ENCODE data around the gene C22orf39.

The C22orf39 gene

DNA sequence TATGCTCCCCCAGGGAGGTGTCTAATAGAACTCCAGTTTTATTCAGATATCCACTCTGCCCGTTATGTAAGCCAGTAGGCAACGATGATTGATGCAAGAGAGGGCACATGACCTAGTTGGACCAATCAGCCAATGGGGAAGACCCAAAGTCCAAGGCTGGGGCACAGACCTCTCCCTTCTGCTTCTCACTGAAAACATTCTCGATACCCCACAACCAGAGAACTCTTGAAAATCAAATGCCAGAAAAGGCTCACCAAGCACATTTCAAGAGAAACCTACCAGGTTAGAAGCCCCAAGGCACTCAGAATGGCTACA, 23.4 kb downstream of the C22orf39 start:
- DNase-seq, result no peak

DNA sequence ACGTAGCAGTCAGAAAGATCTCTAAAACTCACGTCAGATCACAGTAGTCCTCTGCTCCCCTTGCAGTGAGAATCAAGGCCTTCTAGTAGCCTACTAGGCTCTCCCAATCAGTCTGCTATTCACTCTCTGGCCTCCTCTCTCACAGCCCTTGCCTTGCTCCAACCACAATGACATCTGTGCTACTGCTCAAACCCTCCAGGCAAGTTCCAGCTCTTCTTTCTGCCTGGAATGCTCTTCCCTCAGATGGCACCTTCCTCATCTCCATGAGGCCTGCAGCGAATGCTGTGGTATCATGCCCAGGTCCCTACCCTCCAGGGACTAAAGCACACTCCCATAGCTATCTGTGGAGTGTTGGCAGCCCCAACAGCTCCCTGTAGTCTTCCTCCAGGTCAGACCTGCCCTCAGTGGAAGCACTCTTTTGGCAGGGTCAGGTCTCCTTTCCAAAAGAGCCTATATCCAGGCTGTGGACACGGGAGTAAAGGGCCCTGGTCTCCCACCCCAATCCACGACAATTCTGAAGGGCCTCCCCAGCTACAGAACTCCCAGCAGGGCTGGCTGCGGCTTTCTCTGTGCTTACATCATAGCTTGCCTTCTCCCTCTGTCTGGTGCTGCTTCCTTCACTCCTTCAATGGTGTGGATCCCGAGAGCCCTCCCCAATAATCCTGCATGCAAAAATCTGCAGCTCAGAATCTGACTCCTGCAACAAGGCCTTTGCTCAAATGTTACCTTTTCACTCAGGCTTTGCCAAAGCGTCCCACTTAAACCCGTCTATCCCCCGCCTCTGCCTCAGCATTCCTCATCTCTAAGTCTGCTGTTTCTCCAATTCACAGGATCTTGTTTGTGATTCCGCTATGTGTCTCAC, 24.8 kb downstream of the C22orf39 start:
- no peak for DNase-seq

DNA sequence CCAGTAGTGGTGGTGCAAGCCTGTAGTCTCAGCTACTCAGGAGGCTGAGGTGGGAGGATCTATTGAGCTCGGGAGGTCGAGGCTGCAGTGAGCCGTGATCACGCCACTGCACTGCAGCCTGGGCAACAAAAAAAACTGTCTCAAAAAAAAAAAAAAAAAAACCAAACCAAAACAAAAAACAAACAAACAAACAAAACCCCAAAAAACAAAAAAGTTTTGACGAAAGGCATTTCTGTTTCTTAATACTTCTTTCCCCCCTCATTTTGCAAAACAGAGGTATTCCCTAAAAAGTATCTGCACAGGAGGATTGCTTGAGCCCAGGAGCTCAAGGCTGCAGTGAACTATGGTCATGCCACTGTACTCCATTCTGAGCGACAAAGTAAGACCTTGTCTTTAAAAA, 27.2 kb downstream of the C22orf39 start:
- no peak for DNase-seq

DNA sequence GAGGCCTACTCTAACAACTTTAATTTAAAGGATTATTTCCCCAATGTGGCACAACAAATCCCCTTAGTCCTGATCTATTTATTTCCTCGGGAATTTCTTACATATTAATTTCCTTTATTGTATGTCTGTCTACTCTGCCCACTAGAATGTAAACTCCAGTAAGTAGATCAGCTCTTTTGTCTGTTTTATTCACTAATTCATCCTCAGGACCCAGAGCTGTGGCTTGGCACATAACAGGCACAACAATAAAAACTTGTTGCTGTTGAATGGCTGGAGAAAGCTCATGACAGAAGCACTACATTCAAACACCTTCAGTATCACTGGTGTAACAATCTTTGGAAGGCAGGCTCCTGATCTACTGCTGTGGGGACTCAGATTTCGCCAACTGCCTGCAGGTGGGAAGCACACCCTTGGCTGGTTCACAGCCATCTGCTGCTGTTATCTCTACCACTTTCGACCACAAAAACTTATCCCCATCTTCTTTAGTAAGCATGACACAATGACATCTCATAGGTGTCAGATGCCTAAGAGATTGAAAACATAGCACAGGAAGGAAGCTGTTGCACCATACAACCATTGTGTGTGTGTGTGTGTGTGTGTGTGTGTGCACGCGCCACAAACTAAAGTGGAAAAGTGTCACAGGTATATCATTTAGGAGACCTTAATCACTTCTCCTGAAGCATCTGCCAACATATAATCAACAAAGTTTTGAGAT, 27.9 kb downstream of the C22orf39 start:
- DNase-seq, result no peak

DNA sequence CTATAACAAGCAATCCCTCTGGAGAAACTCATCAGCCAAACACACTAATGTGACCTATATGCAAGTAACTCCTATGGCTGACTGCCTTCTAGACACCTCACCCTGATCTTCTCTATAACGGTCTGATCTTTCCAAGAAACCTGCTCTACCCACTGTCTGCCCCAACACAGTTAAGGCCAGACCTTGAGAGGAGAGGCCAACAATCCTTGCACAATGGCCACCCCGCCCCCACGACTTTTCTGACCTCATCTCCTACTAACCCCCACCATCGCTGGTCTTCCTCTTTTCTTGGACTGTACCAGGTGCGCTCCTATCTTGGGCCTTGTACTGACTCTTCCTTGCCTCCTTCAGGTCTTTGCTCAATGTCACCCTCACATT, 28.4 kb downstream of the C22orf39 start:
- DNase-seq, result no peak

GRCh38 chr22:19412923-19413322, 34.6 kb downstream of the C22orf39 start:
- no peak for DNase-seq

DNA sequence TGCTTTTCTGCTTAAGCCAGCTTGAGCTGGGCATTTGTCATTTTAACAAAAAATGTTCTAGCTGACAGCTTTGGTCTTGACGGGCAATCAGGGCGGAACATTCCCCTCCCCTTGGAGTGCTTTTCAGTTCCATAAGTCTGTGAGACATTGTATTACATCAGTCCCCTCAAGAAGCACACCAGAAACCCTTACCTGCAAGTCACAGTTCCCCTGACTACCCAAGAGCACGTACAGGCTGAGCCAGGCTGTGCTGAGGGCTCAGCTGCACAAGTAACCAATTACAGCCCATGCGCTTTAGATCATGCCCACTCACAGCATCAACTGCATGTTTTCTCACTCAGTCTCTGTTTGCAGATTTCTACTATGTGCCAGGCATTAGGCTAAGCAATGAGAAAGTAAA, 35.0 kb downstream of the C22orf39 start:
- DNase-seq, result no peak

- DNase-seq, result no peak
These were observed 35.8 kb downstream of the C22orf39 start for GRCh38 chr22:19411690-19412045.

- no peak for DNase-seq
These were observed 36.4 kb downstream of the C22orf39 start for GRCh38 chr22:19410941-19411689.

GRCh38 chr22:19407649-19408606, 39.6 kb downstream of the C22orf39 start:
- DNase-seq, result peak; percentile 7

- DNase-seq, result no peak
These were observed 40.7 kb downstream of the C22orf39 start for GRCh38 chr22:19406846-19407245.

- DNase-seq, result no peak
These were observed 41.2 kb downstream of the C22orf39 start for GRCh38 chr22:19406281-19406811.

- no peak for DNase-seq
These were observed 41.9 kb downstream of the C22orf39 start for GRCh38 chr22:19405652-19406051.

- no peak for DNase-seq
These were observed 42.4 kb downstream of the C22orf39 start for GRCh38 chr22:19405133-19405532.

DNA sequence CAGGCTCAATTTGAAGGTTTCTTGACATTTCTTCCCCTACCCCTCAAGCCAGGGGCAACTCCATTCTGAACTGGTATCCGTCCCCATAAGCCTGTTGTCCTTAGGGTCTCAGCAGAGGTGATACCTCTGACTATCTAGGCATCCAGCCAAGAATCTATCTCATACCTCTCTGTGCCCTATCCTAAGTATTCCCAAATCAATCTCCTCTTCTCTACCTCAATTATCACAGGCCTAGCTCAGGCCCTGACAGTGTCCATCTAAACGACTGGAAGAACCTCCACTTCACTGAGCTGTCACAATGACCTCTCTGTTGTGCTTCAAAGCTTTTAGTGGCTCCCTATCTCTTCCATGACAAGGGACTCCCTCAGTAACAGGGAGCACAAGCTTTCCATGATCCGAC, 42.8 kb downstream of the C22orf39 start:
- no peak for DNase-seq

DNA sequence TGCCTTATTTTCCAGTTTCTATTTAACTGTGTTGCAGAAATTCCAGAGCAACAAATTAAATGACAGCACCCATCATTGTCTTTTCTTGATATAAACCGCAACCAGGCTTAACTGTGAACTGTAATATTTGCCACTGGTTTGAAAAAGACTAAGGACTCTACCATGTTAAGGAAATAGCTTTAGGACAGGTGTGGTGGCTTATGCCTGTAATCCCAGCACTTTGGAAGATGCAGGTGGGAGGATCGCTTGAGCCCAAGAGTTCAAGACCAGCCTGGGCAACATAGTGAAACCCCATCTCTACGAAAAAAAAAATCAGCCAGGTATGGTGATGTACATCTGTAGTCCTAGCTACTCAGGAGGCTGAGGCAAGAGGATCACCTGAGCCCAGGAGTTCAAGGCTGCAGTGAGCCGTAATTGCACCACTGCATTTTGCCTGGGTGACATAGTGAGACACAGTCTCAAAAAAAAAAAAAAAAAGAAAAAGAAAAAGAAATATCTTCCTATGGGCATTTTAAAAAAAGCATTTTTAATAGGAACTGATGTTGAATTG, 44.8 kb downstream of the C22orf39 start:
- DNase-seq, result no peak

- no peak for DNase-seq
These were observed 46.0 kb downstream of the C22orf39 start for GRCh38 chr22:19401483-19401882.

DNA sequence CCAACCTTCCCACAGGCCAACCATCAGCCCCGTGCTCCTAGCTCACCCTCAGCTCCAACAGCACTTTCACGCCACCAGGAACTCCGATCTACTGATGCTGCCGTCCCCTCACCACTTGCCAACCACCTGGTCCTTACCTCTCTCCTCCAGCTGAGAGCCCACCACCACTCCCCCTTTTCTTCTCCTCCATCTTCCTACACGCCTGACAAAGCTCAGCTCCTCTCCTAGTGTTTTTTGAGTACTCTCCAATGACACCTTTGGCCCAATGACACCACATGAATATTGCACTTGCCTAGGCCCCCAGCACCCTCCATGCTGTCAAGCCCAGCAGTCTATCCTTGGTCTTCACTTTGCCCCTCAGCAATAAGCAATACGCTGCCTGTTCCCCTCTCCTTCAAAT, 46.6 kb downstream of the C22orf39 start:
- DNase-seq, result no peak

- DNase-seq, result no peak
These were observed 48.9 kb downstream of the C22orf39 start for GRCh38 chr22:19398652-19399051.

DNA sequence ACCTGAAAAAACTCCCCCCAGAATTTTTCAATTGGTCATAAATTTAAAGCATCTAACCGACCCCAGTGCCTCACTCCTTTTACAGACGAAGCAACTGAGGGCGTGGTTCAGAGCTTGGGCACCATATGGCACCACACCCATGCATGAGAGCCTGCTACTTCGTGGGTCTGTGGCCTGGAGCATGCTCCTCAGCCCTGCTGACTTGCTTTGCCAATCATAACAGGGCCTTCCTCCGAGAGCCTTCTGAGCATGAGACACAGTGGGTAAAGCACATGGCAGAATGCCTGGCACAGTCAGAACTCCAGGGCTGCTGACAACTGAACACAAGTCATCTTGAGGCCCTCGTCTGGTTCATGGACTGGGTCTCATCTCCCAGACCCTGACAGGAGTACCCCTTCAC, 49.3 kb downstream of the C22orf39 start:
- DNase-seq, result no peak

- DNase-seq, result no peak
These were observed 49.8 kb downstream of the C22orf39 start for GRCh38 chr22:19397734-19398104.
